Dermis blood vessel endothelial cell (primary cell): Measurements from ENCODE around the gene TMEM184B. TPM values are rescaled to one million over a fixed set of nuclear protein-coding genes. Genes with fewer than 3 reads are reported as not detected.

Experiments
- DNase-seq: peaks from one replicate; pipeline ENCODE4 v3.0.0; 2010
- total RNA-seq: library from RNA; depleted of rRNA; stranded (reverse); fragments of >200 nt; gene quantifications from 2 replicates; pipeline ENCODE4 v1.2.3, GENCODE V29; 2014

Gene TMEM184B
- 36.2 and 49.4 TPM in 2 replicates for total RNA-seq

DNA sequence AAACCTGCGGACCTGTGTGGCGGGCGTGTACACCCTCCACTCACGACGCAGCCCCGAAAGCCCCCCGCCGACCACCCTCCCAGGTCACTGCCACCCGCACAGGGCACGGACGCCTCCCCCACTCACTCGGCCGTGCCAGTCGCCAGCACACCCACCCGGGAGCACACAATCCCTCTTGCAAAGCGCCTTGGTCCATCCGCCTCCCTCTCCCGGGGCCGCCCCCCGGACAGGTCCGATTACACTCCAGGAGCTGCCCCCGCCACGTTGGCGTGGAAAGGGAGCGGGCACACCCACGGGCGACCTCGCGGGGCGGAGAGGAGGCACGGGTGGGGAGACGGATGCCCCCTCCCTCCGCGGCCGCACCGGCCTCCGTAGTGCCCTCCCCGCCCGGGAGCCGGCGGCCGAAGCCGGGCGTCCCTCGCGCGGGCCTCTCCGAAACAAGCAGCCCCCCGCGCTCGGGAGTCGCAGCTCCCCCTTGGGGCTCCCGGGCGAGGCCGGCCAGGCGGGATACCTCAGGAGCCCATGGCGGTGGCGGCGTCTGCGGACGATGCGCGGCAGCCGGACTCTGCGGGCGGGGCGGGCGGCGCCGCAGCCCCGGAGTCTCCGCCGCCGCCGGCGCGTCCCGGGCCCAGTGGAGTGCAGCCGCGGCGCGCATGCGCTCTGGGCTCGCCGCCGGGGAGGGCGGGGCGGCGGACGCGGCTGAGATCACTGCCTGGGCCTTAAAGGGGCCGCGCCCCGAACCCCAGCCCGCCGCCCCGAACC is at the start of gene TMEM184B:
Gene TMEM184B, minus strand, starts transcription at position 638 of the 762 bp plus-strand sequence. CDS start 25,049 bp downstream, outside the sequence.
- peak; percentile 82 for DNase-seq

DNA sequence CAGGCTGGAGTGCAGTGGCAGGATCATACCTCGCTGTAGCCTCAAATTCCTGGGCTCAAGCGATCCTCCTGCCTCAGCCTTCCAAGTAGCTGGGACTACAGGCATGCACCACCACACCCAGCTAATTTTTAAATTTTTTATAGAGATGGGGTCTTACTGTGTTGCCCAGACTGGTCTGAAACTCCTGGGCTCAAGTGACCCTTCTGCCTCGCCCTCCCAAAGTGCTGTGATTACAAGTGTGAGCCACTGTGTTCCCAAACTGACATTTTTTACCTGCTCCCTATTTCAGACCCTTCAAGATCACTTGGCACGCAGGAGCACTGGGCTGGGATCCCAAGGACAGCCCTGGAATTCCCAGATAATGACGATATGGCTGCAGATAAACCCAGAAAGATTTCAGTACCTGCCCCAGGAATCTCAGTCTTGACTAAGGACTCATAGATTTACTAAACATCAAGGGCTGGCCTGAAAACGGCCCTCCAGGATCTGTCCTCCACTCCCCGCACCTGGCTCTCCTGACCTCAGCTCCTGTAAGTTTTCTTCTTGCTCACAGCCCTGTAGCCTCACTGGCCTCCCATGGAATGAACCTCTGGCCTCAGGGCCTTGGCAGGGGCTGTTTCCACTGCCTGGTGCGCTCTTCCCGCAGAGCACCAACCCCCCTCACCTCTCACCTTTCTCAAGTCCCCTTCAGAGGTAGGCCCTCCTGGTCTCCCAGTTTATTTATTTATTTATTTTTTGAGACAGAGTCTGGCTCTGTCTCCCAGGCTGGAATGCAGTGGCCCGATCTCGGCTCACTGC is 48.0 kb upstream of the TMEM184B start:
- DNase-seq, result no peak

DNA sequence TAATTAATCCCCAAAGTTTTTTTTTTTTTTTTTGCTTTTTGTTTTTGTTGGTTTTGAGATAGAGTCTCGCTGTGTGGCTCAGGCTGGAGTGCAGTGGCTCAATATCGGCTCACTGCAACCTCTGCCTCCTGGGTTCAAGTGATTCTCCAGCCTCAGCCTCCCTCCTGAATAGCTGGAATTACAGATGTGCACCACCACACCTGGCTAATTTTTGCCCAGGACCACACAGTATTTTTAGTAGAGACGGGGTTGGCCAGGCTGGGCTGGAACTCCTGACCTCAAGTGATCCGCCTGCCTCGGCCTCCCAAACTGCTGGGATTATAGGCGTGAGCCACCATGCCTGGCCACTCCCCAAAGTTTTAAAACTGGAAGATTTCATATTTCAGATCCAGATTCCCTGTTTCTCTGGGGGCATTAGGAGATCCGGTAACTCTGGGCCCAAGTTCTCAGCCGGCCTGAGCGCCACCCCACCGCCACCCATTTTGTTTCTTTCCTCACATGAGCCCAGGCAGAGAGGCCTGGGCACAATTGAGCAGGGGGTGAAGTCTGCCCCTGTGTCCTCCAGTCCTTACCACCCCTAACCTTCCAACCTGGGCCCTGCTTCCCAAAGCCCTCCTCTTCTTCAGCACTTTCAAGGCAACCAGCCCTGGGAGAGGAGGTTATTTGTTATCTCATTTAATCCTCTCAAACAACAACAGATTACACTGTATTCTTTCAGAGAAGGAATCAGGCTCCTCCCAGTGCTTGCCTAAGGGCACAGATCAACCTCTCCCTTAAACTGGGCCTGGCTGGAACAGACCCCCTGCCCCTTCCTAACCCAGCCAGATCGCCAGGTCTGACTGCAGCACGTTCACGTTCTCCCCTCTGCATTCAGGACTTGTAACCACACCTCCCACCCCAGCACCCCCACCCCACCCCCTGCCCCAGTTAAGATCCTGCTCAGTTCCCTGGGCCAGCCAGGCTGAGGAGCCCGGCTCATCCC is 46.3 kb upstream of the TMEM184B start:
- DNase-seq, result no peak

DNA sequence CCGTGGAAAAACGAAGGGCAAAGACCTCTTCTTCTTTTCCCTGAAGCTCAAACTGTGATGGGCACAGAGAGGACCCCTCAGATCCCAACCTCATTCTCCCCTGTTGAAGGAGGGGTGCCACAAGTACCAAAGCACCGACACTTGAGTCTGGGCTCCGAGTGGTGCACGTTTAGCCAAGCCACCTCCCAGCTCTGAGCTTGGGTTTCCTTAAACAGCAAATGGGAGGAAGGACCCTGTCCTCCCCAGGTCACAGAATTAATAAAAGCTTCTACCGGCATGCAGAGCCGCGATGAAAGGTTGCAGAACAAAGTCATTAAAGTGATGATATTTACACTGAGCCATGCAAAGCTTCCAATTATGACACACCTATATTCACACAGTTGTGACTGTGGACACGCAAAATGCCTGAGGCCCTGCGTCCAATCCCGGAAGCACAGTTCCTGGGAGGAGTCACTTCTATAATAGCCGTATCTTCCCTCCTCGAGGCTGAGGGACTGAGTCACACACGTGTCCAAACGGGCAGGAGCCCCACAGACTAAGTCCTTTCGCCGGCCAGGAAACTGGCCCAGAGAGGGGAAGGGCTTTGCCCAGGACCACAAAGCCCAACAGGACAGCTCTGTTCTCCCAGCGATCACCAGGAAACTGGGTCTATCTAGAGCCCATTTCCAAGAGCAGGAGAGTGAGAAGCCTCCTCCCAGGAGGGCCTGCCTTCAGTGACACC is 45.3 kb upstream of the TMEM184B start:
- DNase-seq, result peak; percentile 92

DNA sequence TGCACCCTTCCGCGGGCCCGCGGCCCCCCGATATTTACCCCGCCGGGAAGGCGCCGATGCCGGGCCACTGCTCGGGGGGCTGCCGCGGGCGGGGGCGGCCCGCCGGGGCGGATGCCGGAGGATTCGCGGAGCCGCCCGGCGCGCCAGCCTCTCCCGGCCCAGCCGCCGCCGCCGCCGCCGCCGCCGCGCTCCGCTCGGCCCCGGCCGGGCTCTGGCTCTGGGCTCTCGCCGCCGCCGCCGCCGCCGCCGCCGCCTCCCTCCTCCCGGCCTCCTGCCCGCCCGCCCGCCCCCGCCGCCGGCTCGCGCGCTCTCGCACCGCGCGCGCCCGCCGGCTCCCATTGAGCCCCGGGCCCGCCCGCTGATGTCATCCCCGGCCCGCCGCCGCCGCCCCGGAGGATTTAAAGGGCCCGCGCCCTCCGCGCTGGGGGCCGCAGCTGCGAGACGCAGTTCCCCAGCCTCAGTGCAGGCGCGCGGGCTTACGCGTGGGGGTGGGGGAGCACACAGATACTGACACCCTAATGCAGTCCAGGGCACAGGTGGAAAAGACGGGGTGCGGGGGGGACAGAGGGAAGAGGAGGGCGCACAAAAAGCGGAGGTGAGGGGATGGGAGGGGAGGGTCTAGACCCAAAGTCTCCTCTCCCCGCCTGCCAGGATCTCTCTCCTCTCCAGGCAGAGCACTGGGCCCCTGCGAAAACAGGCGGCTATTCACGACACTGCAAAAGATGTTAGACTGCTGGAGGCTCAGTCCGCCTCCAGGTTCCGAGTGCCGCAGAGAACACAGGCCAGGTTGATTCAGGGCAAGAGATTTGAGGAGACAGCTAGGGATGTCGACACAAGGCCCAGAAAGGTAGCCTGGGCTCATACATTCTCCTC is 44.5 kb upstream of the TMEM184B start, which contains the start of gene CSNK1E:
Gene CSNK1E, minus strand, starts transcription at position 312 of the 873 bp plus-strand sequence. CDS start 3,276 bp downstream, outside the sequence.
- DNase-seq, result peak; percentile 70

DNA sequence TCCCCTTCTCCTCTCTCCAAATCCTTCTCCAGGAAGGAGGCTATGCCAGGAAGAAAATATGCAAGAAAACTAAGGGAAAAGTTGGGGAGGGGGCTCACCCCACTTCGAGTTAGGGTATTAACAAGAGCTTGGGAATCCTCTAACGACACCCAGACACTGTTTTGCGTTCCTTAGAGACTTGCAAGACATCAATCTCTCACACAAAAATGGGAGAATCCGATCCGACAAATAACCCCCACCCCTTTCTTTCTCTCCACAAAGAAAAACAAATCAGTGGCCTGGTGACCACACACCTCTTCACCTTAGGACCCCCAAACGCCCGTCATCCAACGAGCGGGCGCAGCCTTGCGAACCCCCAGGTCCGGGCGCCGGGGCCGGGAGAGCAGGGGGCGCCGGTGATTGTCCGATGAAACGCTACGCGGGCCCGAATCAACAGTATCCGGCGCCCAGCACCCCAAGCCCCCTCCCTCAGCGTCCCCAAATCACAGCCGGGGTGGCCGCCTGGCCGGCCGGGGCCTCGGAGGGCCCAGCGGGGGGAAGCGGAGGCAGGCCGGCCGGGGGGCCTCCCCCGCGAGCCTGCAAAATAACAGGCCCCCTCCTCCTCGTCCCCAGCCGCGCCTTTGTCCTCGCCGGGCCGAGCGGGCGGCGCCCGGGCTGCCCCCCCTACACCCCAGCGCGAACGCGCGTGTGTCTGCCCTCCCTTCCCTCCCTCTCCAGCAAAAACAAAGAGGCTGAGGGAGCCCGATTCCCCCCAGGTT is 43.7 kb upstream of the TMEM184B start:
- peak; percentile 67 for DNase-seq

DNA sequence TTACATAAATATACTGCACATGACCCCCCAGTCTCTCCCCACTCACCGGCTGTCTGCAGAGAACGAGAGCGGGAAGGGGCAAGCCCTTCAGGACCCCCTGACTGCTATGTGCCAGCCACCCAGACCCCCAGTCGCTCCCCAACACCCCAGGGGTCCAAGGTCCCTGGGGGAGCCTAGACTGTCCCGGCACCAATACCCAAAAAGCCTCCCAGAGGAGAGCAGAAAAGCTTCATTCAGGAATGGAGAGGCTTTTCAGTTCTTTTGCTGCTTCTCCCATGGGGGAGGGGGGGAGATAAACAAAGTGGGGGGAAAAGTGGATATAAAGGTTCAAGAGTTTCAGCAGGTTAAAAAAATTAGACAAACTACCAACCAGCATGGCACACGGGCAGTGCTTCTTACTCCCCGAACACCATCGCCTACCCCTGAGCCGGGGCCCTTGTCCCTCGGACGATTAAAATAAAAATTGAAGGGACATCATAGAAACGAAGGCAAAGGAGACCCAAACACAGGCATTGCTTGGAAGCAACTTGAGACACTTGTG is 43.1 kb upstream of the TMEM184B start:
- peak; percentile 29 for DNase-seq

DNA sequence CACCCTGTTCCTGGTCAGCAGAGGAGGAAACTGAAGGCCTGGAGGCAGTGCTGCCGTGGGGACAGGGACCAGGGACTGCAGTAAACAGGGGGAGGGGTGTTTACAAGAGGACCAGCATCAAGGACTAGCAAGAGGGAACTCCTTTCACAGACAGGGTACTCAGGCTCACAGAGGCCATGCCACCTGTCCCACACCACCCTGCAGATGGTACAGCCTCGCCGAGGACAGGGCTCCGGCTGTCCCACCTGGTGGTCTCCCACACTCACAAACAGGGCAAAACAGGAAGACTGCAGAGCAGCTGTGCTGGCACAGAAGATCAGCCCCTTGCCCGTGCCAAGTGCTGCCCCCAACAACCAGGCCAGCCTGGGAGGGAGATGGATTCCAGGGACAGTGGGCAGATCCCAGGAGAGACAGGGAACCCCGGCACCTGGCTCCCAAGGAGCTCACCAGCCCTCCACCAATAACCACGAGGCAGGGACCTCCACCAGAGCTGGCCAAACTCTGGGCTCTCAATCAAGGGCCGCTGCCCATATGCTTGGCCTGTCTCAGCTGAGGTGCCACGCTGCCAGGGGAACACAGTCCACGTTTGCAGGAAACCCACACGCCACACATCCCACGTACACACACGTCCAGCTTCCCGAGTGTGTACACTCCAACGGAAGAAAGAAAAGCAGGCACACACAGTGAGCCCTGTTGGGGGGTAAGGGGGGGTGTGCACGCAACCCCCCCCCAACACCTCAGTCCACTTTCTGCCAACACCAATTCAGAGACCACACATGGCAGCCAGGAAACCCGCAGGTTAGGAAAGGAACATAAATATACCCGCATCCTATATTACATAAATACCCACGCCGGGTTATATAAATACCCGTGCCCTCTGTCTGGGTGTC is 42.4 kb upstream of the TMEM184B start:
- peak; percentile 45 for DNase-seq

DNA sequence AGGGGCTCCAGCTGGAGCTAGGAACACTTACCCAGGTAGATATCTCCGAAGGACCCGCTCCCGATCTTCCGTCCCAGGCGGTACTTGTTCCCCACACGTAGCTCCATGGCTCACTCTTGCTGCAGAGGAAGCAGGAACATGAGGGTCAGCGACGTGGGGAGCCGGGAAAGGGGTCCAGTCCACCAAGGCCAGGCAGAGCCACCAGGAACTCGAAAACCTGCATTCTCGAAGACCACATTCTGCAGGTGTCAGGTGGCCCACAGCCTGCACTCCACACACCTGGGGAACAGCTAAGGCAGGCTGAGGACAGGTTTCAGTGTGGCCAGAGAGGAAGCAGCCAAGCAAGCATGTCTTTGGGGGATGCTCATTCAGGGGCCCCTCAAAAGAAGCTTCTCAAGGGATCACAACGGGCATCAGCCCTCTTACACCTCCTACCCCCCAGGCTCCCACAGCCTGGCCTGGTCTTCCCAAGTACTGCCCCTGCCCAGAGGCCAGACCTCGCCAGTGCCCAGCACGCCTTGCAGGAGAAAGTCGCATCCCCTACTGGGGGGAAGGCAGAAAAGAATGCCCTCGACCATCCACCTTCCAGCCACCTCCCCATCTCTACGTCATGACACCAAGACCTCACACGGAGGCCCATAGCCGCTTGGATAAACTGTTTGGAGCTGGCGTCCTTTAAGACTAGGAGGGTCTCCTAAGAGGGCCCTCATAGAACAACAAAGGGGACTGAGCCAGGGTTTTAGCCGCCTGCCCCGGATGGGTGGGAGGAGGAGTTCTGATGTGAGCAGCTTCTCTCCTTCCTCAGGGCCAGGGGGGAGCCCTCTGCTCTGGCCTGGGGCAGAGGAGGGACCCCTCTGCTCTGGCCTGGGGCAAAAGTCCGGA is 41.5 kb upstream of the TMEM184B start:
- peak; percentile 36 for DNase-seq

DNA sequence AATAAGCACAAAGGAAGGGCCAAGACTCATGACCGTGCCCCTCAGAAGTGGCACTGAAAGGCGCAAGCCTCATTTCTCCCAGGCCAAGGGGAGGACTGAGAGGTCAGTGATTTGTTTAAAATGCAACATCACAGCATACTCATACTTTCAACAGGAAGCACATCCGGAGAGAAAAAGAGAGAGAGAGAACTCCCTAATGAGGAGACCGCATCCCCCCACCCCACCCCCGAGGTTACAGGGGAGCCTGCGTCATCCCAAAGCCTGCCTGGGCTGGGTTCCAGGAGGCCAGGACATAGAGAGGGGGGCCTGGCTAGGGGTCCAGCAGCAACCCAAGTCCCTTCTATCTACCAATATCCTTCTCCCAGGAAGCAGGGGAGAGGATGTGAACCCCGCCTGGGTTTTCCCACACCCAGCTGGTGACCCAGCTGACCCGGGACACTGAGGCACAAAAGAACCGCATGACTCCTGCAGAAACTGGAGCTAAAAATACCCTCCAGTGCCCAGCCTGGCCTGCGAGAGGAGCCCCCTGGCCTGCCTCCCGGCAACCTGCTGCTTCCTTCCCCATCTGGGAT is 40.7 kb upstream of the TMEM184B start:
- DNase-seq, result peak; percentile 47

DNA sequence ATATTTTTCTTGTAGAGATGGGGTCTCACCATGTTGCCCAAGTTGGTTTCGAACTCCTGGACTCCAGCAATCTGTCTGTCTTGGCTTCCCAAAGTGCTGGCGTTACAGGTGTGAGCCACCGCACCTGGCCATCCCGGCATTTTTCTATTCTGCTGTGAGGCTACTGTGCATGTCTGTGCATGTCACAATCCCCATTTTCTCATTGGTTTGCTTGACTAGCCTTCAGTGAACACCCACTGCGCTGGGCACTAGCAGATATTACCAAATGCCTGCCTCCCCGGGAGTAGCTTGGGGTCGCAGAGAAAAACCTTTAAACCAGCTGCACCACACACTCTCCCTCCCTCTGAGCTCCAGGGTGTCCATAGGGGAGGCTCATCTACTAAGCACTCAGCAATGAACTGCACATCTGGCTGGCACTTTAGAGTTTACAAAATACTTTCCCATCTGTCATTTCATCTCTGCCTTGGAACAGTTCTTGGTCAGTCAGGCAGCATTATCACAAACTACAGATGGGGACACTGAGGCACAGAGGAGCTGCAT is 39.5 kb upstream of the TMEM184B start:
- DNase-seq, result no peak

DNA sequence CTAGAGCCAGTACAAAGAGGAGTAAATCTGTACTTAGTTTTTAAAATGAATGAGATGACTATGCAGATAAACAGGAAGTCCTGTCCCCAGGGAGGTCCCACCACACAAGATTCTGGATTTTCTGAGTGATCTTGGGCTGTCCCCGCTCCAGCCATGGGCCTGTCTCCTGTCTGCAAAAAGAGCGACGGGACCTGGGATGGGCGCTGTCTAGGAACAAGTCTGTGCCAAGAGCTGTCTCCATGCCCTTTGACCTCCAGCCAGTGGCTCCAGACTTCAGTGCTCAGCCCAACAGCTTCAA is 38.5 kb upstream of the TMEM184B start:
- DNase-seq, result no peak

DNA sequence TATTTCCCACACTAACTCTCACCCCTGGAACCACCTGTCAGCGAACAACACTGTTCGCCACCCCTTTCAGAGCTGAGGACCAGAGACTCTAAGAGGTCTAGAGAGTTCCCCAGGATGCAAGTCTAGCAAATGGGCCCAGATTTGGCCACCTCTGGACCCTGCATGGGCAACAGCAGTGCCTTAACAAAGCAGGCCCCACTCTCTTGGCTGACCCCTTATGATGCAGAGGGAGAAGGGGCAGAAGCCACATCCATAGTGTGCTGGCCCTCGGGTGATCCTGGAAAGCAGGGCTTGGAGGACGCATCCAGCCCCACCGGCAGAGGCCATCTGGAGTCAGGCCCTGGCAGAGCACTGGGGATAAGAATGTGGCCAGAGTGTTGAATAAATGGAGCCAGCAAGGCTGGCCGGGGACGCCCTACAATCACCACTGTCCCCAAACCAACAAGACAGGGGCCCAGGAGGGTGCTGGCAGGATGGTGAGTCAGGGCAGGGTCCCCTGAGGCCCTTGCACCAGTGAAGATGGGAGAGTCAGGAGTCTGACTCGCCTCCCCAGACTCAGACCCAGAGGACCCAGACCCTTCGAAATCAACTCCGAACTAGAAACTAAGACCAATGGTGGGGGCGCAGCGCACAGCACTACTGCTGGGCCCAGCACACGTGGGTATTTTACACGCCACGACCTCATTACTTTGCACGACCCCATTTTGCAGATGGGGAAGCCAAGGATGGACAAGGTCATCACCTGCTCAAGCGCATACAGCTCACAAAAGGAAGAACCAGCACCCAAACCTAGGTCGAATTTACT is 37.9 kb upstream of the TMEM184B start:
- DNase-seq, result no peak

DNA sequence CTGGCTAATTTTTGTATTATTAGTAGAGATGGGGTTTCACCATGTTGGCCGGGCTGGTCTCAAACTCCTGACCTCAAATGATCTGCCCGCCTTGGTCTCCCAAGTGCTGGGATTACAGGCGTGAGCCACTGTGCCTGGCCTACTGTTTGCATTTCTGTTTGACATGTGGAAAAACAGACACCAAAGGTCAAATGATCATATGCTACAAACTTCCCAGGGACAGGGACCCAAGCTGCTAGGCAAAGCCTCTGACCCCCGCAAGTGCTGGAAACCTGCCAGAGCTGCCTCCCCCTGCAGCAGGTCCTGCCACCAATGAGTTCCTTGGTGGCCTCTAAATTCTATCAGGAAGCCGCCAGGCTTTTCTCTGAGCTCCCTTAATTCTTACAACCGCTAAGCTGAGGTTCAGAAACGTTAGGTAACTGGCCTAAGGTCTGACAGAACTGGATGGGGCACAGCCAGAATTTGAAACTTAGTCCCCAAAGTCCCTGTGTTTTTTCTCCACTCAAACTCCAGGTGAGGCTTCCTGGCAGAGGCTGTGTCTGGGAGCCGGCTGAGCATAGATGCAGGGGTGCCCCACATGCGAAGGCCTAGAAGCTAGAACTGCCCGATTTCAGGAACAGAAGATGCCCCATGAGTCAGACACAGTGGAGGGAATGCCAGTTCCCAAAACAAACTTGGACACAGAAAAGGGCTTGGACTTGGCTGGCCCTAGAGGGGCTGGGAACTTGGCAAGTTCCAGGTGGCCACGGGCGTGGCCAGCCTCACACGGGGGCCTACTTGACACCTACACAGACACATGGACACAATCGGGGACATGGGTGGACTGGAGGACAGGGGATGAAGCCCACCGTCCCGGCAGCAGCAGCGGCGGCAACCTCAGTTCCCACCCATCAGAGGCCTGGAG is 37.1 kb upstream of the TMEM184B start:
- no peak for DNase-seq
